Stimulated activated naive B cell treated with anti-CD40 and anti-IgM and Interleukin-4, amounts not matched to agents 10 μg/mL and 1 μg/mL and 100 μg/mL, for 72 hours (primary cell): ENCODE results near the gene BTBD1.
"Not testable (repeated sequence)": the region's sequence is repeated elsewhere in the genome, so short reads cannot be mapped to it uniquely, and the experiment has no call there.

Experiments used
- ATAC-seq, 2 donors: fragments of 150-1000 bp; cut with Tn5 transposase; replicated peaks; 2 replicates each; pipeline ENCODE4 v1.10.0; 2021; ENCODE audit warnings: moderate library complexity in 1 of 2
- DNase-seq: peaks from one replicate; pipeline ENCODE4 v3.0.0; 2021
- H3K27ac Mint-ChIP-seq: one replicate; pipeline ENCODE4 v1.8.0; 2022; ENCODE audit warnings: mild to moderate bottlenecking, mixed read lengths
- H3K27me3 Mint-ChIP-seq, 2 donors: one replicate each; pipeline ENCODE4 v1.8.0; 2022; ENCODE audit warnings: mixed read lengths in 2 of 2
- H3K36me3 Mint-ChIP-seq, 2 donors: one replicate each; pipeline ENCODE4 v1.8.0; 2022; ENCODE audit warnings: mixed read lengths in 2 of 2, mild to moderate bottlenecking in 1 of 2
- H3K4me1 Mint-ChIP-seq, 2 donors: one replicate each; pipeline ENCODE4 v1.8.0; 2022; ENCODE audit warnings: mixed read lengths in 2 of 2, mild to moderate bottlenecking in 1 of 2
- H3K4me3 Mint-ChIP-seq, 2 donors: one replicate each; pipeline ENCODE4 v1.8.0; 2022; ENCODE audit warnings: mild to moderate bottlenecking in 2 of 2, mixed read lengths in 2 of 2, moderate library complexity in 1 of 2
- H3K9me3 Mint-ChIP-seq, 2 donors: one replicate each; pipeline ENCODE4 v1.8.0; 2022; ENCODE audit warnings: mixed read lengths in 2 of 2, mild to moderate bottlenecking in 1 of 2

Gene BTBD1

DNA sequence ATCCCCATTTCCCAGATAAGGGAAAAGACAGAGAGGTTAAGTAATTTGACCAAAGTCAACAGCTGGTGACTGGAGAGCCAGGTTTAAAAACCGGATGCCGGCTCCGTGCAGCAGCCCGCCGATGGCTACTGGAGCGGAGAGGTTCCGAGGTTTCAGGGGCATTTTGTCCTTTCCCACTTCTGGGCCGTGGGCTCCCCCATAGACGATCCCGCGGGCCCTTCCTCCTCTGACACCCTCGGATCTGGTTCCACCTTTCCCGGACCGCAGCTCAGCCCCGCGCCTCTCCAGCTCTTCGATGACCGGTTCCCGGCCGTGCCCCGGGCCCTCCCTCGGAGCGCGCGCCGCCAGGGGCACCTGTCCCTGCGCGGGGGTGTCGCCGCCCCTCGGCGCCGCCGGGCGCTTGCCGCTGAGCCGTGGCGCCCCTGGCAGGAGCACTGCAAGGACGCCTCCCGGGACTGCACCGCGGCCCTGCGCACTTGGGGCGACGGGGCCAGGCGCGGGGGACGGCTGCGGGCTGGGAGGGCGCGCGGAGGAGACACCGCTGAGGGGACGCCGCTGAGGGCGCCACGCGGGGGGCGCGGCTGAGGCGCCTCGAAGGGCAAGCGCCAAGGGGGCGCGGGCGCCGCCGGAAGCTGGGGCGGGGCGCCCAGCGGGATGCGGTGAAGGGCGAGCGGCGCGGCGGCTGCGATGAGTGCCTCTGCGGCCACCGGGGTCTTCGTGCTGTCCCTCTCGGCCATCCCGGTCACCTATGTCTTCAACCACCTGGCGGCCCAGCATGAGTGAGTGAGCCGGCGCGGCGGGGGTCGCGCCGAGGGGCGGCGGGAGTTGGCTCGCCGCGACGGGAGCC lies 40.2 kb upstream of the BTBD1 start, which contains the start of gene TM6SF1:
TSS of gene TM6SF1 (plus strand) at position 652 of the 847 bp plus-strand sequence. CDS start at position 688, 36 bp downstream.
- Mint-ChIP-seq H3K36me3 (peaks cover 5% of the 10 kb centered on the region in 2 donors), H3K27me3 (peaks cover 33 to 40% of the 10 kb centered on the region in 2 donors), H3K9me3 (peaks cover 0 to 2% of the 10 kb centered on the region in 2 donors), H3K4me1 (peaks cover 21 to 27% of the 10 kb centered on the region in 2 donors), H3K4me3 (peak within 1 kb of the TSS; percentile 84), H3K27ac (peak within 1 kb of the TSS; percentile 86)
- DNase-seq (peak; percentile 5), ATAC-seq (peak; percentile 36 to 41)

DNA sequence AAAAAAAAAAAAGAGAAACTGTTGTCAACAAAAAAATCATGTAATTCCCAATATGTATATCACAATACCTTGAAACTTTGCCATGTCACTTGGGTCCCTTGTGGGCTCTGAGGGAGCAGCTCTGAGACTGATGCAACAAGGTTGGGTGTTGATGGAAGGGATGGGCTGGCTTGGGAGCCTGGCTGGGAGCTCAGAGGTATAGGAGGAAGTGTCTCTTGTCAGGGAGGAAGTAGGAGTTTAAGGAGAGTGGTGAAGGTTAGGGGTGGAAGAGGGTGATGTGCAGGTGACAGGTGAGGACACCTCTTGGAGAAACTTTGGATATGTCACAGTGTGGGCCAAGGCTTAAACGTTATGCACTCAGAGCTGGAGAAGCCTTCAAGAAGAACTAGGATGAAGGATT lies 38.4 kb upstream of the BTBD1 start:
- Mint-ChIP-seq H3K36me3 (peaks cover 0 to 2% of the 10 kb centered on the region in 2 donors), H3K4me1 (peaks cover 25 to 29% of the 10 kb centered on the region in 2 donors), H3K27ac (no peak overlapping the region), H3K9me3 (no peaks in the 10 kb centered on the region), H3K4me3 (no peak overlapping the region), H3K27me3 (peaks cover 27 to 43% of the 10 kb centered on the region in 2 donors)
- ATAC-seq (no peak), DNase-seq (no peak)

DNA sequence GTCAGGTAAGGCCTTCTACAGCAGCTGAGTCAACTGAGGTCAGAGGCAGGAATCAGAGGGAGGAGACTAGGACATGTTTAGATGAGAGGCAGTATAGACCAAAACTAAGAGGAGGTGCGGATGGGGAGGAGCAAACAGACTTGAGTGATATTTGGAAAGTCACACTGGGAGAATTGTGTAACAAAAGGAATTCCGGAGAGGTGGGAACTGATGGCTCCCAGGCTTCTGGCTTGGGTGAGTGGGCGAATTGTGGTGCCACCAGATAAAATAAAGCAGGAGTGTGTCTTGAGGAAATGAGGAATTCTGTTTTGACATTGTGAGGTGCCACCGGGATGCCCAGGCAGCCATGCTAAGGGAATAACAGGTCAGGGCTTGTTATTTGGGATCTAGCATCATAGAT lies 37.1 kb upstream of the BTBD1 start:
- ATAC-seq (no peak), DNase-seq (no peak)
- Mint-ChIP-seq H3K4me1 (peaks cover 21 to 30% of the 10 kb centered on the region in 2 donors), H3K27me3 (peaks cover 29 to 42% of the 10 kb centered on the region in 2 donors), H3K9me3 (peaks cover 0 to 2% of the 10 kb centered on the region in 2 donors), H3K4me3 (no peak overlapping the region), H3K36me3 (peaks cover 0 to 2% of the 10 kb centered on the region in 2 donors), H3K27ac (no peak overlapping the region)

DNA sequence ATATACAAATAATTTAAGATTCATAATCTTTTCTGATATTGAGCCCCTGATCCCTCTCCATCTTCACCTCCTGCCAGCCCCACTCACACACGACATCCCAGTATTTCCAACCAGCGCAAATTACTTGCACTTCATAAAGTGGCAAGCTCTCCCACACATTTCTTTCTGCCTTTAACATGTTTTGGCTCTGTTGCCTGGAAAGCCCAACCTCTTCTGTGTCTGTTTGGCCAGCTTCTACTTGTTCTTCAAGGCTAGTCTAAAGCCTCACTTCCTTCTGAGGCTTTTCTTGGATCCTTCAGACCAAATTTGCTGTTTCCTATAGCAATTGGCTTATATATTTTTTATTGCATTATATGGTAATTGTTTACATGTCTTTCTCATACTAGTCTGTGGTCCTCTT lies 35.3 kb upstream of the BTBD1 start:
- Mint-ChIP-seq H3K4me3 (no peak overlapping the region), H3K9me3 (peaks cover 0 to 8% of the 10 kb centered on the region in 2 donors), H3K27me3 (peaks cover 29 to 38% of the 10 kb centered on the region in 2 donors), H3K4me1 (peaks cover 11 to 18% of the 10 kb centered on the region in 2 donors), H3K27ac (no peak overlapping the region), H3K36me3 (peaks cover 0 to 2% of the 10 kb centered on the region in 2 donors)
- DNase-seq = no peak
- no peak for ATAC-seq

DNA sequence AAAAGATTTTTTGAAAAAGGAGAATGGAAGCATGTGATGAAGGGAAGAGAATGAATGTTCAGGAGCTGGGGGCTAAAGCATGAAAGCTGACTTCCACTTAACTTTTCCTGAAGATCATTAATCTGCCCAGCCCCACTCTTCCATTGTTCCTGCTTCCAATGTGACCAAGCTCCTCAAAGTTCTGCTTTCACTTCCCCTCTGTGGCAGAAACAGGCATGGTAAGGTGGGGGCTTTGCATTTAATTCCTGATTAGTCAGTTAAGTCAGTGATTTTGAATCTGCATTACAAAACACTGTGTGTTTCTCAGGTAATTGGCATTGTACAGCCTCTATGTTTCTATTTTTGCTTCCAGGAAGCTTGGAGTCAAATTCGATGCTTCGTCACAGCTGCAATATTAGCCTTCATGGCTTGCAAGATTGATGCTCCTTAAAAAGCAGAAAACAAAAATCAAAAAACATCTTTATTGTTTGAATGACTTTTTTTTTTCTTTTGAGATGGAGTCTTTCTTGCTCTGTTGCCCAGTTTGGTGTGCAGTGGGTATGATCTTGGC lies 33.1 kb upstream of the BTBD1 start:
- H3K9me3 Mint-ChIP-seq = peaks cover 0 to 11% of the 10 kb centered on the region in 2 donors
- no peak overlapping the region for H3K27ac Mint-ChIP-seq
- H3K4me3 Mint-ChIP-seq = no peak overlapping the region
- no peak for DNase-seq
- ATAC-seq = no peak
- H3K27me3 Mint-ChIP-seq = peaks cover 21 to 26% of the 10 kb centered on the region in 2 donors
- H3K36me3 Mint-ChIP-seq = no peaks in the 10 kb centered on the region
- H3K4me1 Mint-ChIP-seq = peaks cover 7 to 12% of the 10 kb centered on the region in 2 donors

DNA sequence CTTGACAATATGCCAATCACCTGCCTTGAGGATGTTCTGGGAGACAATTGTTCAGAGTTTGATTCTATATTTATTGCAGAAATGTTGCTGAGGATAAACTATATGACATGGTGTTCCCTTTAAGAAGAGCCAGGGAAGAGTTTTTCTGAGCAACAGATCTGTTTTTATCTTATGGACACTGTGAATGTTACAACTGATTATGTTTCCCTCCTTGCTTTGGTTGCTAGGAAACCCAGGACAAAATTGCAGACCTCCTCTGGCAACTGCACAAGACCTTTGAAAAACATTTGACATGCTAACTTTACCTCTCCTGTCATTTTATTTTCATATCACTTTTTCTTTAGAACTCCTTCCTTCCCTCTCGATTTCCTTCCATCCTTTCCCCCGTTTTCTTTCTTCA lies 32.2 kb upstream of the BTBD1 start:
- peaks cover 7 to 12% of the 10 kb centered on the region in 2 donors for H3K4me1 Mint-ChIP-seq
- no peak overlapping the region for H3K27ac Mint-ChIP-seq
- no peaks in the 10 kb centered on the region for H3K36me3 Mint-ChIP-seq
- H3K4me3 Mint-ChIP-seq = no peak overlapping the region
- ATAC-seq (no peak), DNase-seq (no peak)
- peaks cover 0 to 11% of the 10 kb centered on the region in 2 donors for H3K9me3 Mint-ChIP-seq
- H3K27me3 Mint-ChIP-seq = peaks cover 16 to 20% of the 10 kb centered on the region in 2 donors

DNA sequence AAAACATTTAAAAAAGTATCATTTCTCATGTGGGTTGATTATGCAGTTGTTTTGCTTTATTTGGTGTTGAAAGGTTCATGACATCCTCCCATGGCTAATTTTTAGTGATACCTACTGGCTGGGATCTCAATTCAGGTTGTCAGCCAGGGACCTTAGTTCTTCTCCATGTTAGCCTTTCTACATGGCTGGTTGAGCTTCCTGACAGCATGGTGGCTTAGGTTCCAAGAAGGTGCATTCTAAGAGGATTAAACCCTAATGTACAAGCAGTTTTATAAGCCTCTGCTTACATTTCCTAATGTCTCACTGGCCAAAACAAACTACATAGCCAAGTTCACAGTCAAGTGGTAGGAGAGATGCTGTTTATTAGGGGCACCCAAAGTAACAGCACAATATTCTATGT lies 31.0 kb upstream of the BTBD1 start:
- H3K4me1 Mint-ChIP-seq = peaks cover 7 to 12% of the 10 kb centered on the region in 2 donors
- H3K27ac Mint-ChIP-seq = no peak overlapping the region
- peaks cover 9 to 13% of the 10 kb centered on the region in 2 donors for H3K27me3 Mint-ChIP-seq
- H3K36me3 Mint-ChIP-seq = no peaks in the 10 kb centered on the region
- ATAC-seq (no peak), DNase-seq (no peak)
- peaks cover 0 to 11% of the 10 kb centered on the region in 2 donors for H3K9me3 Mint-ChIP-seq
- no peak overlapping the region for H3K4me3 Mint-ChIP-seq

DNA sequence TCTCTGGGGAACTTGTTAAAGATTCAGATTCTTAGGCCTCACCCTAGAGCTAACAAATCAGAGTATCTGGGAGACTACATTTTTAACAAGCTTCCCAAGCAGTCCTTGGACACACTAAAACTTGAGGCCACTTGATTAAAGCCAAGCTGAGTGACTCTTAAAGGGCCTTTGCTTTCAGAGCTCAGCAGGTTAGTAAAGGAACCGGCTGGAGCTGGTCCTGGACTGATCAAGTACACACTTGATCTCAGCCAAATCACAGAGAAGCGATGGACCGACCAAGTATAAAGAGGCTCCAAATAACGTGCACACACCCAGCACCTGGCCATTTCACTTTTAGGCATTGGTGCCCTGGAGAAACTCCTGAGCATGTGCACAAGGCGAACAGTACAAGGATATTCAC lies 27.5 kb upstream of the BTBD1 start:
- H3K27me3 Mint-ChIP-seq = peaks cover 0 to 3% of the 10 kb centered on the region in 2 donors
- ATAC-seq (no peak), DNase-seq (no peak)
- no peak overlapping the region for H3K27ac Mint-ChIP-seq
- peaks cover 6% of the 10 kb centered on the region in 2 donors for H3K36me3 Mint-ChIP-seq
- H3K4me1 Mint-ChIP-seq = peaks cover 6 to 18% of the 10 kb centered on the region in 2 donors
- H3K9me3 Mint-ChIP-seq = peaks cover 6 to 14% of the 10 kb centered on the region in 2 donors
- no peak overlapping the region for H3K4me3 Mint-ChIP-seq

DNA sequence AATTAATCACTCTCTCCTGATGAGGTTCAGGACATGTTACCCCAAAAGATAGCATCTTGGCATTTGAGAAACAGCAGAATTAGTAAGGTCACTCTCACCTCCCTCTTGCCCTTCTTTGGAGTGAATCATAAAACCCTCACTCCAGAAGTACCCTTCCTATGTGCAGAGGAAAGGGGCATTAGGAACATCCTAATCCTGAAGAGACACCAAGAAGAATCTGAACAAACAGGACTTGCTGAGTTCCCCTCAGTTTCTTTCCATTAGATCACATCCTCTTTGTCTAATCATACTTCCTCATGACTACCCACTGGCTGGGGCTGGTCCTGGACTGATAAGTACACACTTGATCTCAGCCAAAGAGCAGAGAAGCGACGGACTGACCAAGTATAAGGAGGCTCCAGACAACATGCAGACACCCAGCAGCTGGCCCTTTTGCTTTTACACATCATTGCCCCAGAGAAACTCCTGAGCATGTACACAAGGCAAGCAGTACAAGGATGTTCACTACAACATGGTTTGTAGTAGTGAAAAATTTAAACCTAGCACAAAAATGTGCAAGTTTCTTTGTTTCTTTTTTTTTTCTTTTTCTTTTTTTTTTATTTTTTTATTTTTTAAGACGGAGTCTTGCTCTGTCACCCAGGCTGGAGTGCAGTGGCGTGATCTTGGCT lies 25.4 kb upstream of the BTBD1 start:
- peaks cover 6% of the 10 kb centered on the region in 2 donors for H3K36me3 Mint-ChIP-seq
- H3K27me3 Mint-ChIP-seq = peaks cover 0 to 7% of the 10 kb centered on the region in 2 donors
- H3K4me1 Mint-ChIP-seq = peaks cover 6 to 16% of the 10 kb centered on the region in 2 donors
- peaks cover 6% of the 10 kb centered on the region in 2 donors for H3K9me3 Mint-ChIP-seq
- DNase-seq = peak; percentile 50
- H3K27ac Mint-ChIP-seq = peak overlapping the region; percentile 97
- peak overlapping the region; percentile 69 to 70 for H3K4me3 Mint-ChIP-seq
- peak; percentile 99 to 100 for ATAC-seq

DNA sequence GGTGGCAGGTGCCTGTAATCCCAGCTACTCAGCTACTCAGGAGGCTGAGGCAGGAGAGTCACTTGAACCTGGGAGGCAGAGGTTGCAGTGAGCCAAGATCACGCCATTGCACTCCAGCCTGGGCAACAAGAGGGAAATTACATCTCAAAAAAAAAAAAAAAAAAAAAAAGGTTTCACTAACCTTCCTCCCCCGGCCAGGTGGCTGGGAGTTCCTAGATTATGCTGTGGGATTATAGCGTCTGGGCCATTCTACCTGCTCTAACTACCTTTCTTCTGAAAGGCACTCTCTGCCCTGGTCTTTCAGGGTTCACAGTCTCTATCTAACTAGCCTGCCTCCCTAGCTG lies 24.9 kb upstream of the BTBD1 start:
- not testable (repeated sequence) for H3K36me3 Mint-ChIP-seq, H3K27me3 Mint-ChIP-seq, H3K9me3 Mint-ChIP-seq
- ATAC-seq = peak in 1 of 2 donors; percentile 45
- H3K27ac Mint-ChIP-seq = peak overlapping the region; percentile 97
- peaks cover 6 to 16% of the 10 kb centered on the region in 2 donors for H3K4me1 Mint-ChIP-seq
- H3K4me3 Mint-ChIP-seq = peak overlapping the region; percentile 69 to 70
- peak; percentile 5 for DNase-seq

DNA sequence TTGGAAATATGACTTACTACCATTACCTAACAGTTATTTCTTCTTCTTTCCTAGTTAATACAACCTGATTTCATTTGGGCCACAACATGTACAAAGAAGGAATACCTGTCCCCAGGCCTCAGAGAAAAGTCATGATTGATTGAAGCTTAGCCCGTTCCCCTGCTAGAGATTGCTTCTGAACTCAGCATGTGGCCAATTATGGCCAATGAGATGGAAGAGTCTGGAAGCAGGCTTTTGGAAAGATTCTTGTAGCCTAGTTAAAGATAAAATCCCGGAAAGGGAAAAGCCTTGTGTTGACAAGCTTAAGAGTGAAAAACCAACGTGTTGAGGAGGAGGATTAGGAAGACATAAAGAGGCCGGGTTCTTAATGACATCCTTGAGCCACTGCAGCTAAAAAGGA lies 23.4 kb upstream of the BTBD1 start:
- Mint-ChIP-seq H3K27me3 (peaks cover 0 to 7% of the 10 kb centered on the region in 2 donors), H3K36me3 (peaks cover 6% of the 10 kb centered on the region in 2 donors), H3K27ac (no peak overlapping the region), H3K9me3 (peaks cover 4 to 6% of the 10 kb centered on the region in 2 donors), H3K4me1 (peaks cover 6 to 16% of the 10 kb centered on the region in 2 donors), H3K4me3 (no peak overlapping the region)
- ATAC-seq = no peak
- no peak for DNase-seq

DNA sequence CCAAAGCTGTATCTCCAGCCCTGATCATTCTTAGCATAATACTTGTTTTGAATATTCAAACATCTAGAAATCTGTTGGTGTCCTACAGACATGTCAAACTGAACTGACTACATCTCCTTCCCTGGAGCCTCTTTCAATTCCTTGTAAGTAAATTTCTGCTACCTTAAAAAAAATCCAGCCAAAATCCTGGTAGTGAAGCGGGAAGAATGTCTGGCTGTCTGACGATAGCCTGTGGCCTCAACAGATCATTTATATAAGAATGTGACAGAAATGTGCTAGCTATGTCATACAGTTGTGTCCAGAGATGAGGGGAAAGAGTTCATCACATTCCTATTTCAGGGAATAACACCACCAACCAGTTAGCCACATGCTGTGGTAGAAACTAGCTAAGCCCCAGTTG lies 21.8 kb upstream of the BTBD1 start:
- Mint-ChIP-seq H3K27ac (no peak overlapping the region), H3K36me3 (peaks cover 6% of the 10 kb centered on the region in 2 donors), H3K27me3 (peaks cover 6 to 11% of the 10 kb centered on the region in 2 donors), H3K9me3 (peaks cover 4 to 6% of the 10 kb centered on the region in 2 donors), H3K4me3 (no peak overlapping the region), H3K4me1 (peaks cover 8 to 16% of the 10 kb centered on the region in 2 donors)
- DNase-seq (no peak), ATAC-seq (no peak)

DNA sequence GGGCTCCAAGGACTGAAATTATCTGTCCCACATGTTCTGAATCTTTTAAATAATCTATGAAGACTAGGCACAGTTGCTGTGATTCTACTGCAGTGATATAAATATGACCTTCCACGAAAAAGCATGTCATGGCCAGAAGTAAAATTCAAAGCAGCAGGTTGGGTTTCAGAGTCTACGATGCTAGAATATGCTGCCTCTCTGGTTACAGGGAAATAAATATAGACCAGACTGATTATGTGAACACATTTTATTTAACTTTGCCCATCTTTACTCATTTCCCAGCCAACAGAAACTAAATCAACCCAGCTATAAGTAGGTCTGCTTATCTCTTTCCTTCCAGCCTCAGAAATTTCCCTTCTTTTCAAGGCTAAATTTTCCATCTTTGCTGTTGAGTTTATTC lies 20.5 kb upstream of the BTBD1 start:
- H3K27ac Mint-ChIP-seq = no peak overlapping the region
- H3K4me1 Mint-ChIP-seq = peaks cover 8 to 15% of the 10 kb centered on the region in 2 donors
- peaks cover 6% of the 10 kb centered on the region in 2 donors for H3K36me3 Mint-ChIP-seq
- ATAC-seq (no peak), DNase-seq (no peak)
- H3K4me3 Mint-ChIP-seq = no peak overlapping the region
- H3K9me3 Mint-ChIP-seq = peaks cover 4 to 6% of the 10 kb centered on the region in 2 donors
- H3K27me3 Mint-ChIP-seq = peaks cover 6 to 17% of the 10 kb centered on the region in 2 donors

DNA sequence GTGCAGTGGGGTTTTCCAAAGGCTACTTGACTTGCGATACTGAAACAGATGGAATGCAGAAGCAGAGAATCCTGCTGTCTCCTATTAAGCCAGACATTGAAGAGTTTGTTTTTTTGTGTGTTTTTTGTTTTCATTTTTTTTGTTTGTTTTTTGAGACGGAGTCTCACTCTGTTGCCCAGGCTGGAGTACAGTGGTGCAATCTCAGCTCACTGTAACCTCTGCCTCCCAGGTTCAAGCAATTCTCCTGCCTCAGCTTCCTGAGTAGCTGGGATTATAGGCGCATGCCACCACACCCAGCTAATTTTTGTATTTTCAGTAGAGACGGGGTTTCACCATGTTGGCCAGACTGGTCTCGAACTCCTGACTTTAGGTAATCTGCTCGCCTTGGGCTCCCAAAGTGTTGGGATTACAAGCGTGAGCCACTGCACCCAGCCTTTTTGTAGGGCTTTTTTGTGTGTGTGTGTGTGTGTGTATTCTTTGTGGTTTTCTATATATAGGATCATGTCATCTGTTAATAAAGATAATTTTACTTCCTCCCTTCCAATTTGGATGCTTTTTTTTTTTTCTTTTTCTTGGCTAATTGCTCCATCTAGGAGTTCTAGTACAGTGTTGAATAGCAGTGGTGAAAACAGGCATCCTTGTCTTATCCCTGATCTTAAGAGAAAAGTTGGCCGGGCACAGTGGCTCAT lies 19.0 kb upstream of the BTBD1 start:
- not testable (repeated sequence) for H3K9me3 Mint-ChIP-seq, H3K4me1 Mint-ChIP-seq, H3K4me3 Mint-ChIP-seq, H3K36me3 Mint-ChIP-seq, ATAC-seq, DNase-seq, H3K27ac Mint-ChIP-seq
- peaks cover 6 to 23% of the 10 kb centered on the region in 2 donors for H3K27me3 Mint-ChIP-seq
